Endodermal cell (in vitro differentiated cells): ENCODE results near the gene AFAP1L2. TPM values are rescaled to one million over a fixed set of nuclear protein-coding genes. Genes with fewer than 3 reads are reported as not detected.

Experiments
- DNase-seq: peaks from one replicate; pipeline ENCODE4 v3.0.0-alpha.2; 2017
- H3K27ac ChIP-seq: 2 replicates; pipeline ENCODE4 v1.5.1; 2013; ENCODE audit warnings: mild to moderate bottlenecking, low read depth, low read length, moderate library complexity
- H3K27me3 ChIP-seq: 2 replicates; pipeline ENCODE4 v1.6.1; 2013; ENCODE audit warnings: mild to moderate bottlenecking, low read length, moderate library complexity; ENCODE audit not compliant: insufficient read depth, control insufficient read depth, poor library complexity, severe bottlenecking
- H3K36me3 ChIP-seq: 2 replicates; pipeline ENCODE4 v1.7.0; 2013; ENCODE audit warnings: mild to moderate bottlenecking, low read length, moderate library complexity; ENCODE audit not compliant: control insufficient read depth, insufficient read depth
- H3K4me1 ChIP-seq: one replicate; pipeline ENCODE4 v1.7.0; 2013; ENCODE audit warnings: low read length; ENCODE audit not compliant: control insufficient read depth, insufficient read depth
- H3K4me3 ChIP-seq: 2 replicates; pipeline ENCODE4 v1.5.1; 2013; ENCODE audit warnings: mild to moderate bottlenecking, low read length, moderate library complexity
- H3K9ac ChIP-seq: 2 replicates; pipeline ENCODE4 v1.6.1; 2013; ENCODE audit warnings: mild to moderate bottlenecking, low read length, moderate library complexity; ENCODE audit not compliant: poor library complexity, severe bottlenecking; ENCODE audit errors: extremely low read depth
- H3K9me3 ChIP-seq: 2 replicates; pipeline ENCODE4 v1.6.1; 2013; ENCODE audit warnings: mild to moderate bottlenecking, low read length, moderate library complexity; ENCODE audit not compliant: control insufficient read depth
- H3K27ac Mint-ChIP-seq: 2 replicates; pipeline ENCODE4 v1.8.0; 2020; ENCODE audit warnings: mixed read lengths
- H3K27me3 Mint-ChIP-seq: 2 replicates; pipeline ENCODE4 v1.8.0; 2021; ENCODE audit warnings: mild to moderate bottlenecking, mixed read lengths; ENCODE audit not compliant: insufficient read depth
- H3K36me3 Mint-ChIP-seq: 2 replicates; pipeline ENCODE4 v1.8.0; 2020; ENCODE audit warnings: low read depth, mixed read lengths
- H3K4me1 Mint-ChIP-seq: 2 replicates; pipeline ENCODE4 v1.8.0; 2020; ENCODE audit warnings: mixed read lengths
- H3K4me3 Mint-ChIP-seq: 2 replicates; pipeline ENCODE4 v1.8.0; 2020; ENCODE audit warnings: mild to moderate bottlenecking, moderate library complexity, mixed read lengths
- H3K9me3 Mint-ChIP-seq: 2 replicates; pipeline ENCODE4 v1.8.0; 2020; ENCODE audit warnings: mild to moderate bottlenecking, mixed read lengths
- WGBS, 2 experiments: methylation state at CpG; one replicate each; pipeline versions ENCODE4 v1.1.5 to v1.1.7; 2013; ENCODE audit warnings: missing lambda C conversion rate in 2 of 2, mixed read lengths in 1 of 2; ENCODE audit not compliant: insufficient coverage in 1 of 2, insufficient read length in 1 of 2; 5-methylcytosine and 5-hydroxymethylcytosine counted together
- total RNA-seq, 2 donors: library from RNA; stranded (reverse); fragmentation: NEBNext Ultra II Directional in 1 of 2; extraction: Animal tissue kit (Norgen Biotek cat#: 25700) in 1 of 2; gene quantifications; 2 replicates in 1 of 2; 3 replicates in 1 of 2; pipeline ENCODE4 v1.2.1, GENCODE V29; 2021
- TF ChIP-seq, protein P1 (sequence below): fragments of 200-600 bp; sonication (generic); conservative IDR thresholded peaks from 2 replicates; pipeline ENCODE4 v1.5.0; 2021; ENCODE audit warnings: antibody characterized with exemption, mild to moderate bottlenecking

AFAP1L2 gene
- total RNA-seq, 2 donors from 2014 or later: 1.5 to 2.2 TPM

DNA sequence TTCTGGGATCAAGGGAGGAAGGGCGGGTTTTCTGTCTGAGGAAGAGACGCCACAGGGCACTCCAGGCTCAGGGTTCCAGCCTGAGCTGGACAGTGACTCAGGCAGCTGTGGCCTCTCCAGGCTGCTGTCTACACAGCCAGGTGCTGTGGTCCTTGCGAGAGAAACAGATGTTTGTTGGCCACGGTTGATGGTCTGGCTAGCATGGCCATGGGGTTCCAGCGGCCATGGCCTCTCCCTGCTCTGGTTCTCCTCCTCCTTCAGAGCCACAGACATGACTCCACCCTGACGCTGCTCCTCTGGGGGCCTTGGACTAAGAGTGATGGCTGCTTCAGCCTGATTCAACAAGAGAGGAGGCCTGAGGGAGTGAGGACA, 75.9 kb downstream of the AFAP1L2 start:
- no peaks in the 10 kb centered on the region for H3K4me1 ChIP-seq
- H3K27ac ChIP-seq: no peak overlapping the region
- H3K27ac Mint-ChIP-seq: no peak overlapping the region
- no peaks in the 10 kb centered on the region for H3K27me3 Mint-ChIP-seq
- H3K4me3 Mint-ChIP-seq: no peak overlapping the region
- WGBS, 2 experiments: 74% methylated on average over 6 of the region's 6 CpGs; no CpG with 5 or more reads in 1 of the 2 experiments
- H3K9me3 Mint-ChIP-seq: no peaks in the 10 kb centered on the region
- no peaks in the 10 kb centered on the region for H3K9me3 ChIP-seq
- no peaks in the 10 kb centered on the region for H3K36me3 ChIP-seq
- TF ChIP-seq, protein P1, sequence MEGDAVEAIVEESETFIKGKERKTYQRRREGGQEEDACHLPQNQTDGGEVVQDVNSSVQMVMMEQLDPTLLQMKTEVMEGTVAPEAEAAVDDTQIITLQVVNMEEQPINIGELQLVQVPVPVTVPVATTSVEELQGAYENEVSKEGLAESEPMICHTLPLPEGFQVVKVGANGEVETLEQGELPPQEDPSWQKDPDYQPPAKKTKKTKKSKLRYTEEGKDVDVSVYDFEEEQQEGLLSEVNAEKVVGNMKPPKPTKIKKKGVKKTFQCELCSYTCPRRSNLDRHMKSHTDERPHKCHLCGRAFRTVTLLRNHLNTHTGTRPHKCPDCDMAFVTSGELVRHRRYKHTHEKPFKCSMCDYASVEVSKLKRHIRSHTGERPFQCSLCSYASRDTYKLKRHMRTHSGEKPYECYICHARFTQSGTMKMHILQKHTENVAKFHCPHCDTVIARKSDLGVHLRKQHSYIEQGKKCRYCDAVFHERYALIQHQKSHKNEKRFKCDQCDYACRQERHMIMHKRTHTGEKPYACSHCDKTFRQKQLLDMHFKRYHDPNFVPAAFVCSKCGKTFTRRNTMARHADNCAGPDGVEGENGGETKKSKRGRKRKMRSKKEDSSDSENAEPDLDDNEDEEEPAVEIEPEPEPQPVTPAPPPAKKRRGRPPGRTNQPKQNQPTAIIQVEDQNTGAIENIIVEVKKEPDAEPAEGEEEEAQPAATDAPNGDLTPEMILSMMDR: no peak
- no peaks in the 10 kb centered on the region for H3K36me3 Mint-ChIP-seq
- DNase-seq: no peak
- peaks cover 2% of the 10 kb centered on the region for H3K4me1 Mint-ChIP-seq
- H3K27me3 ChIP-seq: no peaks in the 10 kb centered on the region
- no peak overlapping the region for H3K9ac ChIP-seq
- H3K4me3 ChIP-seq: no peak overlapping the region

DNA sequence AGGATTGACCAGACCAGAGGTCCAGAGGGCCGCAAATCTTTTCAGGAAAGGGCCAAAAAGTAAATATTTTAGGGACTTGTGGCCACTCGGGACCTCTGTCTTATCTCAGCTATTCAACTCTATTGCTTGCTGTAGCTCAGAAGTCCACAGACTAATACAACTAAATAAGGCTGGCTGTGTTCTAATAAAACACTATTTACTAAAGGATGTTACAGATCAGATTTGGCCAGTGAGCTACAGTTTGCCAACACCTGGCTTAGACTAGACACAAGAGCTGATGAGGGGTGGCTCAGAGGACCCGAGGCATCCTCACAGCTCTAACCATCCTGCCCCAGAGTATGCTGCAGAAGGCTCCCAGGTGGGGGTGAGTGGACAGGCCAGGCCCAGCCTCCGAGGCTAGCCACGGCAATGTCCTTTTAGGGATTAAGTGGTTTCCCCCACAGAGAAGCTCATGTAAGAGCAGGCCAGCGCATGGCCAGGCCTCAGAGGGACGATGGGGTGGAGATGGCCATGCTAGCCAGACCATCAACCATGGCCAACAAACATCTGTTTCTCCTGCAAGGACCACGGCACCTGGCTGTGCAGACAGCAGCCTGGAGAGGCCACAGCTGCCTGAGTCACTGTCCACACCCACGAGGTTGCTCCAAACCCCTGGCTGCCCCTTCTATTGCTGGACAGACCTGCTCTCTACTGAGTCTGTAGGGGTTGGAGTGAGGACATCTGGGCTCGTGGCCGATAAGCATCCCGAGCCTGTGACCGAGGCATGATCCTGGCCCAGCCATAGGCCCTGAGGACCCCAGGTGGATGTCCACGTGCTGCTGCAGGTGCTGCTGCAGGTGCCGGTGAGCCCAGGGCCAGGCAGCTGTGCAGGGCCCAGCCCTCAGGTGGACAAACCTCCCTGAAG, 76.5 kb downstream of the AFAP1L2 start:
- Histone ChIP-seq H3K27ac (no peak overlapping the region), H3K9me3 (no peaks in the 10 kb centered on the region), H3K4me1 (no peaks in the 10 kb centered on the region), H3K36me3 (no peaks in the 10 kb centered on the region), H3K9ac (no peak overlapping the region), H3K4me3 (no peak overlapping the region), H3K27me3 (no peaks in the 10 kb centered on the region)
- H3K4me1 Mint-ChIP-seq: peaks cover 2% of the 10 kb centered on the region
- H3K36me3 Mint-ChIP-seq: no peaks in the 10 kb centered on the region
- H3K27me3 Mint-ChIP-seq: no peaks in the 10 kb centered on the region
- 94 to 96% methylated on average over 11 to 15 of the region's 15 CpGs for WGBS, 2 experiments
- no peak overlapping the region for H3K4me3 Mint-ChIP-seq
- TF ChIP-seq, protein P1: no peak
- no peak for DNase-seq
- no peaks in the 10 kb centered on the region for H3K9me3 Mint-ChIP-seq
- H3K27ac Mint-ChIP-seq: no peak overlapping the region

DNA sequence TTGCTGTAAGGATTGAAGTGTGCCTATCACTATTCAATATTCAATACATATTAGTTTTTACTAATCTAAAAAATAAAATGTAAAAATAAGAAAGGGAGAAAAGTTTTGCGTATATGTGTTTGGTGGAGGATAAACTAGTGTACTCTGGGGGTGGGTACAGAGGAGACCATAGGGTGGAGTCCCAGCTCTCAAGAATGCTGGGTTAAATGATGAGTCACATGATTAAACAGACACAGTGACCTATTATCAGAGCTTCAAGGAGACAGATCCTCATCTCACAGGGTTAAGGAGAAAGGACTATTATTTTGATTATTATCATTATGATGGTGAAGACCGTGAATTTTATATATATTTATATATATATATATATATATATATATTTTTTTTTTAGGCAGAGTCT, 77.5 kb downstream of the AFAP1L2 start:
- peaks cover 9% of the 10 kb centered on the region for H3K4me1 Mint-ChIP-seq
- no peaks in the 10 kb centered on the region for H3K4me1 ChIP-seq
- H3K27me3 Mint-ChIP-seq: no peaks in the 10 kb centered on the region
- H3K9me3 Mint-ChIP-seq: no peaks in the 10 kb centered on the region
- no peaks in the 10 kb centered on the region for H3K36me3 Mint-ChIP-seq
- no peaks in the 10 kb centered on the region for H3K27me3 ChIP-seq
- no peak for DNase-seq
- H3K27ac ChIP-seq: no peak overlapping the region
- H3K27ac Mint-ChIP-seq: no peak overlapping the region
- no peaks in the 10 kb centered on the region for H3K36me3 ChIP-seq
- TF ChIP-seq, protein P1: no peak
- no peak overlapping the region for H3K9ac ChIP-seq
- WGBS, 2 experiments: 100% methylated on average over 1 of the region's 2 CpGs; no CpG with 5 or more reads in 1 of the 2 experiments
- no peaks in the 10 kb centered on the region for H3K9me3 ChIP-seq
- H3K4me3 ChIP-seq: no peak overlapping the region
- H3K4me3 Mint-ChIP-seq: no peak overlapping the region
